HG03103 (cell line): ENCODE data around the gene AMFR.

Experiments used
- ATAC-seq: cut with Tn5 transposase; IDR thresholded peaks from one replicate; pipeline ENCODE4 v1.9.1; 2021; ENCODE audit warnings: low read depth; ENCODE audit not compliant: unreplicated experiment

Gene AMFR

DNA sequence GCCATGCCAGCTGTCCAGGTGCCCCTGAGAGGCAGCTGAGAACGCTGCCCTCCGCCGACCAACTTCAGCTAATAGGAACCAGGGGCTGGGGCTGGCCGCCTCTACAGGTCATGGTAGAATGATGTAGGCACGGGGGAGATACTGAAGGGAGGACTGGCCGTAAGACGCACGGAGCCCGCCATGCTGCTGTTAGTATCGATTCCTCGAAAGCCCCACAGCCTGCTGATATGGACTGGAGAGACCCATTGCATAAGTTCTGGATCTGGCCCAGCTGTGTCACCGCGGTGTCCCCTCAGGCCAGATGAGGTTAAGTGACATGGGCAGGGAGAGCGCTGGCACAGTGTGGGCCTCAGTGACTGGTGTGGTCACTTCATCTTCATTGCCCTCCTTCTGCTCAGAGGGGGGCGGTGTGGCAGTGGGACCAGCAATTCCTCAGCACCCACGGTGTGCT is 75.6 kb downstream of the AMFR start:
- ATAC-seq: no peak

DNA sequence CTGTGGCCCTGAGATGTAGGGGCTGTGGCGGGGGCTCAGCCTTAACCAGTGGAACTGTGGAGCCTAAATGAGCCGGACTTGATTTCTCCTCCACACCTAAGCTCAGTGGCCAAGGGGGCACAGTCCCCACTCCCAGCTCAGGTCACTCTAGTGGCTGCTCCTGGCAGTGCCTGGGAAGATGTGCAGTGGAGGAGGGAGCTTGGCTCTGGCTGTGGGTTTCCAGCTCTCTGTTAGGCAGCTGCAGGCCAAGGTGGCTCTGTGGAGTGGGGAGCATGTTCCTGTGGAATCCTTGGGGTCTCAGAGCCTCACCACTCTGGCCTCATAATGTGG is 76.3 kb downstream of the AMFR start:
- ATAC-seq: no peak

DNA sequence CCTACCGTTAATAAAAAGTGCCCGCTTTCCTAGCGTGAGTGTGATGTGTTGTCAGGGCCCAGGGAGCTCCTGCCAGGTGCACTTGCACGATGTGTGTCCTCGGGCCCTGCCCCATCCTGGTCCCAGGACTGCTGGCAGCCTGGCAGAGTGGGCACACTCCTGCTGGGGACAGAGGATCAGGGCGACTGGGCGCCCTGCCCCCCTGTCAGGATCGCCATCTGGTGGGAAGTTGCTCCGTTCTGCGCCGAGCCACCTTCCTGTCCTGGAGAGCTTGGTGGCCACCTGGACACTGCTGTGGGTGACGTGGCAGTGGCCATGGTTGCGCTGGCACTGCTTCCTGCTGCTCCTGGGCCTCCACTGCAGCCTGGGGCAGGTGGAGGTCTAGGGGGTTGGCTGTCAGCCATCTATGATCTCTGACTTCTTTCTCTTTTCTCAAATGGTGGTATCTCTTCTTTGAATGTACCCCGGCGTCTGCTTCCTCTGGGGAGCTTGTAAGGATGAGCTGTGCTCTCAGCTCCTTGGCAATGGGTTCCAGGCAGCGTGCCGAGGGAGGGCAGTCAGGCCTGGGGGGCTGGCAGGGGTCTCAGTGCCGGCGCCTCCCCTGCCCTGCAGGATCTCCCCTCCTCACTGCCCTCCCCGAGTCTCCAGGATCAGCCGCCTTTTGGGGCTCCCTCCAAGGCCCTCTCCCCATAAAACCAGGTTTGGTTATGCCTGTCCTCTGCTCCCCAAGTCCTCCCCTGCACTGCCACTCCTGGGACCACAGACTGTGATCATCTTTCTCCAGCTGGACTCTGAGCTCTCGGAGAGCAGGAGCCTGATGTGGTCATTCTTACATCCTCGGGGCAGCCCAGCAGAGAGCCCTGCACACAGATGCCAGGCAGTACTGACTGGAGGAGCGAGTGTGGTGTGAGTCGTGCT is 76.9 kb downstream of the AMFR start:
- no peak for ATAC-seq

DNA sequence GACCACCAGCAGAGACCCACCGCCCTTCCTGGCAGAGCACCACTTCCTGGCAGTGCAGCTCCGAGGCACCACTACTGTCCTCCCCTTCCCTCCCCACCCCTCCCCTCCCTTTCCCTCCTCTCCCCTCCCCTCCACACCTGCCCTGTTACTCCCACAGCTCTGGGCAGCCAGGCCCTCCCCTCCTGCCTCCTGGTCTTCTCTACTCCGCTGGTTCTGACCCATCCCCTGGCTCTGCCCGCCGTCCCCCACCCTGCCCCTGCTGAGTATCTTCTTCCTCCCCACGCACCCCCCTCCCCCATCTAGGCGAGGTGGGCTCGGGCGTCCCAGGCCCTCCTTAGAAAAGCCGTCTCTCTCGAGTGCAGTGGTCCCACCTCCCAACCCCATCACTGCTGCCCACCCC is 77.7 kb downstream of the AMFR start:
- no peak for ATAC-seq

DNA sequence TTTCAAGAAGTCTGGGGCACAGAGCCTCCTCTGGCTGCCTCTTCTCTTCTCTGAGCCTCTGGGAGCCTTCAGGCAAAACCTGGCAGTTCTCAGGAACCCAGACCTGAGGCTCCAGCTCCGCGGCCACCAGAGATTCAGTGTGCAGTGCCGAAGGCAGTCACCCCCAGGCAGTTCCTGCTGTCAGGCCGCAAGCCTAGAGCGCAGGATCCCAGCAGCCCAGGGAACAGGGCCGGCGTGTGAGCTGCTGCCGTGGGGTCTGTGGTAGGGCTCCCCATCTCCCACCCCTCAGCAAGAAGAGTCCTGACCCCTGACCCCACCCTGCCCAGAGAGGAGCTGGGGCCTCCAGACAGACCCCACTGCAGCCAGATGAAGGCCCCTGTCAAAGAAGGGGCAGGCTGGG is 78.2 kb downstream of the AMFR start:
- no peak for ATAC-seq

DNA sequence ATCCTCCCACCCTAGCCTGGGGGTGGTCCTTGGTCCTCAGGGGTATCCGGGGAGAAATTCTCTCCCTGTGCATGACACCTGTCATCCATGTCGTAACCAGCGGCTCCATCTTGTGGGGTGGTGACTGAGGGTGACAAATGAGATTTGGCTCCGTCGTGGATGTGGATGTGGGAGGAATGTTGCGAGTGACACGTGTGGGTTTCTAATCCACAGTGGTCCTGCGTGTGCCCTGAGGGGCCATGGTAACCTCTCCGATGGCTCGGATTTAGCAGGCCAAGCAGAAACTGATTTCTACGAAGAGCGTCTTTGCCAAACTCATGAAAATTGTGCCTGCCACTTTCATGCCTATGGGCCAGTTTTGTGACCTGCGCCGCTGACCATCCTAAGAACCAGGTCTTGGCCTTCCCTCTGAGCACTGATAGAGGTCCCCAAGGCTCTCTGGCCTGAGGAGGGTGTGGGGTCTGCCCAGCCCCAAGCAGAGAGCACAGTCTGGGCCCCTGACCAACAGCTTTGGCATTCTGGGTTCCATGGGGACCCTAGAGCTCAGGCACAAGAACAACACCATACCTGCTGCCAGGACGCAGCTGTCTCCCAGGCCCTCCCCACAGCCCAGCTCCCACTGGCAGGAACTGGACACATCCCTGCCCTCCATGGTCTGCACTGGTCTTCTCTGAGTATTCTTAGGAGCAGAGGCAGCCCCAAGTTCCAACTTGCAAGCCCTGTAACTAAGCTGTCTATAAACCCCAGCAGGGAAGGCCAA is 79.0 kb downstream of the AMFR start:
- no peak for ATAC-seq

DNA sequence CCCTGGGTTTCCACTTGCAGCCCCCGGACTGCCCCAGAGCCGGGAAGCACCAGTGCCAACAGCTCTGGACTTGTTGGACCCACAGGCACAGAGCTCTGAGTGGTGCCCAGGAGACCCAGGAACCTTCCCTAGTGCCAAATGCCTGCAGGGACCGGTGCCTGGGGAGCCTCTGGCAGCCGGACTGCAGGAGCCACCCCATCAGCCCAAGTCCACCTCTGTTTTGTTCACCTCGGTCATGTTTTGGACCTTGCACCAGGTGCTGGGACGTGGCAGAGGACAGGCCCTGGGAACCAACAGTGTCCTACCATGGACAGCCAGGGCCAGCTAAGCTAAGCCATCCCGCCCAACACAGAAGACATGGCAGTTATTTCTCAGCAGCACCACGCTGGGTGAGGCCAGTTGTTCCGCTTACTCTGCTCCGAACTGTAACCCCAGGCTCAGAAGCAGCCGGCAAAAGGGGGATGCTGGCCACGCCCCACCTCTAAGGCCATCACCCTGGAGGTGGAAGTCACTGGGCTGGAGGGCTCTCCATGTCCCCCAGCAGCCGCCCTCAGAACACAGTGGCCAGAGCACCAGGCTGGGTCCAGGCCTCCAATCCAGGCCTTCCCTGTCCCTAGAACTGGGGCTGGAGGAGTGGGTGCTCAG is 79.8 kb downstream of the AMFR start:
- no peak for ATAC-seq

DNA sequence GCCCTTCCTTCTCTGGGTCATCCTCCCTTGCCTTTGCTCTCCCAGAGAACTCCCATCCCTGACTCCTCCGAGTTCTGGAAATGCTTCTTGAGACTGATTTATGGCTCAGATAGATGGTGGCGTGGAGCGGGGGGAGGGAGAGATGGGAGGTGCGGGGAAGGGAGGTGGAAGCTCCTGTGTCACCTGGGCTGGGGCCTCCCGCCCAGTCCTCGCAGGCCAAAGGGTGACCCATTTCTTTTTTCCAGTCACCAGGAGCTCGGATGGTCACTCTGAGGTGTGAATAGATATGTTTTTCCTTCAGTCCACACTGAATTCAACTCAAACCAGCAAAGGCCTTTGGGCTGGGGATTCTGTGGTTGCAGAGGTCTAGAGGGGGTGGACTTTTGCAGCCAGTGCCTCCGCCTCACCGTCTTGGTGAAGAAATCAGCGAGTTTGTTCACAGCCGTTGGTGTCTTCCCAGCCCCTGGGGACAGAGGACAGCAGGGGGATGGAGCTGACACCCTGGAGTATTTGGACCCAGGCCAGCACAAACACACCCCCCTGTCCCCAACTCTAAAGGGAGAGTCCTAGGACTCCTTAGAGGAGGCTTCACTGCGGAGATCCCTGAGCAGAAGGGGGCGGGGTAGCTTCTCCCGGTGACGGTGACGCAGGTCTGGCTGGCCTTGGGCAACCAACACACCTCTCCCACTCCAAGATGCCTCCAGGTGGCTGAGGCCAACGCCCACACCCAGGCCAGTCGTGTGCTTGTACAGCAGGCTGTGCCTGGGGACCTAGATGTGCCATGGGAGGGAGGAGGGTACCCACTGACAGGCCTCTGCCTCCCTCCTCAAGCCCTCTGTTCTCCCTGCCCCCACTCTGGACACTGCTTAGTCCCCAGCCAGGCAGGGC is 80.6 kb downstream of the AMFR start:
- no peak for ATAC-seq

DNA sequence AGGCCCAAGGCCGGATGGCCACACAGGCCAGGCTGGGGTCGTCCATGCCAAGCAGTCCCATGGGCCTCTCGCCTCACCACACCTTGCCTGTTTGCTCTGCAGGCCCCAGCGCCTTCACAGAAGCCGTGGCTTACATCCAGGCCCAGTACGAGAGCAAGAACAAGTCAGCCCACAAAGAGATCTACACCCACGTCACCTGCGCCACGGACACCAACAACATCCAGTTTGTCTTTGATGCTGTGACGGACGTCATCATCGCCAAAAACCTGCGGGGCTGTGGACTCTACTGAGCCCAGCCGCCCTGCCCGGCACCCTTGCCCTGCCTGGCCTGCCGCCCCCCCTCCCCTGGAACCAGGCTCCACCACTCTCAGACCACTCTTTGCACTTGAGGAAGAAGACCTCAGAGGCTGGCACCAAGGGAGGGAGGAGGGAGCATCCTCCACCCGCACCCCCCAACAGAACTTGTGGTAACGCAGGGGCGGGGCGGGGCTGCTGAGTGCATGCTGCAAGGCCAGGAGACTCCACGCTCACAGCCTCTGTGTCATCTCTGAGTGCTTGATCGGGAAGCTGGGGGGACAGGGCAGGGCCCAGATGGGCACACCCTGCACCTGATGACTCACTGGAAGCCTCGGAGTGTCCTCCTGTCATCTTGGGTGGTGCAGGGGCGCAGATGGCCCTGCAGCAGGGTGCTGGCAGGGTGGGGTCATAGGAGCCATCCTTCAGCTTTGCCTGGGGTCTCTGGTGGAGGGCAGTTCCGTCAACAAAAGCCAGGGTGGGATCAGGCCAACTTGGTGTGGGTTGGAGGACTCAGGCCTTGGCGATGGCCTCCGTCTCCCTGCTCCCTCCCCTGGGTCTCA is 81.5 kb downstream of the AMFR start:
- no peak for ATAC-seq

DNA sequence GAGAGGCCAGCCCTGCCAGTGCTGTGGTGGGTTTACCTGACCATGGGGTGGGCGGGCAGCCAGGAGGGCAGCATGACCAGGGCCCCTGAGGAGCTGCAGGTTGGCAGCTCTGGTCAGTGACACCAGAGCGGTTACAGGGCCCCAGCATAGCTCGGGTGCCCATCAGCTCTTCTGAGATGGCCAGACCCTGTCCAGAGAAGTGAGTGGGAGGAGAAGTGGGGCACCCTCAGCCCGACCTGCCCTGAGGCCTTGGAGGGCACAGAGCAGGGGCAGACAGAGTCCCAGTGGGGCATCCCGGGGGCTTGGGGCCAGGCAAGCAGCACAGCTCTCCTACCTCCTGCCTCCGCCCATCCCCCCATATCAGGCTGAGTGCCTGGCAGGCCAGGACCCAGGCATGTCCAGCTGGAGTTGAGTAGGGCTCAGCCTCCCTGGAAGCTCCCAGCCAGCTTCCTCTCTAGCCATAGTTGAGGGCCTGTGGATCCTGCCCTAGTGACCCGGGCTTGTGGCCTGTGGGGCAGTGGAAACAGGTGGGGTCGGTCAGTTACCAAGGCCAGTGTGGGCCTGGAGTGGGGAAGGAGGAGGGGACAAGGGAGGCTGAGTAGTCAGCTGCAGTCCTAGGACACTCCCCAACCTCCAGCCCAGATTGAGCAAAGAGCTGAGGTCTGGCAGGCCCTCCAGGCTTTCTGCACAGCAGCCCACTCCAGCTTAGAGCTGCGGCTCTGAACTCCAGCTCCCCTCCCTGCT is 83.5 kb downstream of the AMFR start:
- no peak for ATAC-seq

DNA sequence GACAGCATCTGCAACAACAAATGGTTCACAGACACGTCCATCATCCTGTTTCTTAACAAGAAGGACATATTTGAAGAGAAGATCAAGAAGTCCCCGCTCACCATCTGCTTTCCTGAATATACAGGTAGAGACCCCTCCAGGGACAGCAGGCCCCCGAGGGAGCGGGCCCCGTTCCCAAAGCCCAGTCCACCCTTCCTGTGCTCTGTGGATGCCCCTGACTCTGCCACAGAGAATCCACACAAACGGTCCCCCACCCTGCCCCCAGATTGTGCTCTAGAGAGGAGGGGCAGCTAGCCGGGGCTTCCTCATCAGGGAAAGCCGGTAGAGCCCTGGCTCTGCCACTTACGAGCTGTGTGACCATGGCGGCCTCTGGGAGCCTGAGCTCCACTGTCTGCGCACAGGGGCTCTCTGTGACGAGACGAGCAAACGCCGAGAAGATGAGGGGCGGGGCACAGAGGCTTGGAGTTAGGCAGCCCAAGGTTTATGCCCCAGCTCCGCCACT is 84.4 kb downstream of the AMFR start:
- ATAC-seq: no peak

DNA sequence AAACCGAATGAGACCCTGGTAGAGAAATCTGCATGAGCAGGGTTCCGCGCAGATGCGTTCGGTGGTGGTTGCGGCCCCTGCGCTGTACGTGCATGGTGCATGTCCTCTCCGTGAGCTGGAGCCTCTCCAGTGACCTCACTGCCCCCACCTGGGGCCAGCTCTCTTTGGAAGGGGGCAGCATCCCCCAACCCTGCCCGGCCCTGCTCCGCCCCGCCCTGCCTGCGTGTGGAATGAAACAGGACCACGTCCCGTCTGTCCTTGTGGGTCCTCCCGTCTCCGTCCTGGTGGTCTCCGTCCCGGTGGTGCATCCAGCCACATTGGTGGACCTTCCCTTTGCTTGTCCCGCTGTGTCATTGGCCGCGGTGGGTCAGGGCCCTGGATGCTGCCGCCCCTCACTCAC is 84.9 kb downstream of the AMFR start:
- no peak for ATAC-seq

DNA sequence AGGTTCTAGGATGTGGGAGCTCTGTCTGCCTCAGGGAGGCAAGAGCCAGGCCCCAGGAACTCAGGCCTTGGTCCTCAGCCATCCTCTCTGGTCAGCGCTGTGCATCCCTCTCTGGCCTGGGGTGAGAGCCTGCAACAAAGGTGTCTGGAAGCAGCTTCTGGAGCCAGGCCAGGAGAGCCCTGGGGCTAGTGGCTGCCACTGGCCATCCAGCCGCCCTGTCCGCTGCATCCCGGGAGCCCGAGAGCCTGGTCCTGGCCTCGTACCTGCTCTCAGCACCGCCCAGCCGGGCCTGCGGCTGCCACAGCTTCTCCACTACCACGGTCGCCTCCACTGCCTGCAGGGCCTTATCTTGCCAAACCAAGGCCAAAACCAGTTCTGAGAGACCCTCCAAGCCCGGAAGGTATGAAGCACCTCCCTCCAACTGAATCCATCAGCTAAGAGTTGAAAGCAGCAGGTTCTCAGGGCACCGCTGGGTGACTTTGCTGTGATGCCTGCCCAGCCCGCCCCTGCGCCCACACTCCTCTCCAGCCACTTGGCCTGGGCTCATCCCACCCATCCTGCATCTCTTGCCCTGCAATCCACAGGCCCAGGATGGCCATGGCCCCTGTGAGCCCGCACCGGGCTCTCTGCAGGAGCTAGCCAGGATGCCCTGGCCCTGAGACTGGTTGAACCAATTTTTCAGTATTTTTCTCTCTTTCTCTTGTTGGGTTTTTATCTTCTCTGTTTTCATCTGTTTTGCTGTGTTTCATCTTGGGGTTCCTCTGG is 85.7 kb downstream of the AMFR start:
- no peak for ATAC-seq

DNA sequence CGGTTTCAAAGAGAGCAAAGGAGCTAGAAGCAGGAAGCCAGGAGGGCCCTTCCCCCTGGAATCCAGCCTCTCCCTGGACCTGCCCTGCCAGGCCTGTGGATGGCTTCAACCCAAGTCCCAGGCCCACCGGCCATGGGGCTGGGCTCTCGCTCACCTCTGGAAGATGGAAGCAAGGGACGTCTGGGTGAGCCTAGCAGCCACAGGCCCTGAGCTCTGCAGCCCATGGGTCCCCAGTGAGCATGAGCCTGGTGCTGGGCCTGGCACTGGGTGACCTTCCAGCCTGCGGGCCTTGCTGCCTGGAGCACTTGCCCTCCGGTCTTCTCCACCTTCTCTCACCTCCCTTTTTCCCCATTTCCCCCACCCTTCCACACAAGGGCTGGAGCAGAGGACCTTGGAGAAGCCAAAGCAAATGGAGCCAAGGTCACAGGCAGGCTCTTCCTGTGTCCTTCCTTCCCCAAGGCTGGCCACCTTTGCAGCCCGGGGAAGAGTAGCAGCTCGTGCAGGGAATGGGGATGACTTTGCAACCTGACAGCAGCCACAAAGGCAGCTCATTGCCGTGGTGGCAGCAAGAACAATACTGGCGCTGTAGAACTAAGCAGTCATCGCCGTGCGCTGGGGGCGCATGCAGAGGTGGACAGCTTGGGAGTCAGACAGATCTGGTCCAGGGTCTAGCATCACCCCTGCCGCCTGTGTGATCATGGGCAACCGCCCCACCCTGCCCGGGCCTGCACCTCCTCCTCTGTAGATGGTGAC is 86.6 kb downstream of the AMFR start:
- ATAC-seq: no peak

DNA sequence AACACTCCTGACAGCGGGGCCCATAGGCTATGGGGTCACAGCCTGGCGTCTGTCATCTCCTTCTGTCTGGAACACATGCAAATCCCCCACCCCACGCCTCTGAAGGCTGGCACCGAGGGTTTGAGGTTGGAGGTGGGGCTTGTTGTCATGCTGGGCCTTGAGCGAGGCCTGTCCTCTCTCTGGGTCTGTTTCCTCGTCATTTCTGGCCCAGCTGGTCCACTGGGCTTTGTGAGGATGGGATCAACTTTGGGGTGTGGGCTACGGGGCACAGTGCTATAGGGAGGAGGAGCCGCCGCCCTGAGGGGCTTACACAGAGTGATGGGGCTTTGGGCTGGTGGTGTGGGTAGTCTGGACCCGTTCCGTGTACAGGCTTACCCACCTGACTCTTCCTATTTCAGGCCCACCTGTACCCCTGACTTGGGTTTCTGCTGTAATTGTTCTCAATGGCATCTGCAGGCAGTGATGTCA is 87.5 kb downstream of the AMFR start:
- no peak for ATAC-seq

DNA sequence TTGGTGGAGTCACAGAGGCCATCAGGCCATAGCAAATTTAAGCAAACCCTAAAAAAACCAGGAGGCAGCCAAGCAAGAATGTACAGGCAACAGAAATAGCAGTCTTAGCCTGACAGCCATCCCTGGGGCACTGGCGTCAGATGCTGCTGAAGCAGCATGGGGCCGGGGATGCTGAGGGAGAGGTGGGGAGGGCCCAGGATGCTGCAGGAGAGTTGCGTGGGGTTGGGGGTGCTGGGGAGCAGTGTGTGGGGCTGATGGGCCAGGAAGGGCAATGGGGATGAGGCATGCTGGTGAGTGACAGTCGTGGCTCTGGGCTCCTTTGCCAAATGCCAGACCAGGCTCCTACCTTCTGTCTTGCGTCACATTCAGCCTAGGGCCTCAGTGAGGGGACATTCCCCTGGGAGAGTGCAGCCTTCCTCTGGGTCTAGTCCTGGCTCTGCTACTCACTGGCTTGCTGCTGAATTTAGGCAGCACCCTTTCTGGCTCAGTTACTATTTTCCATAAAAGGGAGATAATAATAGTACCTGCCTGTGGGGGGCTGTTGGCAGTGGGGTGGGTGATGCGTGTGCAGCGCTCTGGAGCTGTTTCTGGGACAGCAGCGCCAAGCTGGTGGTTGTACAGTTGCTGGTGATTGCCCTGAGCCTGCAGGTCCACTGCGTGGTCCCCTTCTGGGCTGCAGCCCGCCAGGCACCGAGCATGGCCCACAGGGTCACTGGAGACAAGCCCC is 88.1 kb downstream of the AMFR start:
- no peak for ATAC-seq
